ENCODE data around the gene KCNIP4. TPM values are rescaled to one million over a fixed set of nuclear protein-coding genes. Genes with fewer than 3 reads are reported as not detected.

The KCNIP4 gene
- total and polyA plus RNA-seq, 4 donors = not detected

DNA sequence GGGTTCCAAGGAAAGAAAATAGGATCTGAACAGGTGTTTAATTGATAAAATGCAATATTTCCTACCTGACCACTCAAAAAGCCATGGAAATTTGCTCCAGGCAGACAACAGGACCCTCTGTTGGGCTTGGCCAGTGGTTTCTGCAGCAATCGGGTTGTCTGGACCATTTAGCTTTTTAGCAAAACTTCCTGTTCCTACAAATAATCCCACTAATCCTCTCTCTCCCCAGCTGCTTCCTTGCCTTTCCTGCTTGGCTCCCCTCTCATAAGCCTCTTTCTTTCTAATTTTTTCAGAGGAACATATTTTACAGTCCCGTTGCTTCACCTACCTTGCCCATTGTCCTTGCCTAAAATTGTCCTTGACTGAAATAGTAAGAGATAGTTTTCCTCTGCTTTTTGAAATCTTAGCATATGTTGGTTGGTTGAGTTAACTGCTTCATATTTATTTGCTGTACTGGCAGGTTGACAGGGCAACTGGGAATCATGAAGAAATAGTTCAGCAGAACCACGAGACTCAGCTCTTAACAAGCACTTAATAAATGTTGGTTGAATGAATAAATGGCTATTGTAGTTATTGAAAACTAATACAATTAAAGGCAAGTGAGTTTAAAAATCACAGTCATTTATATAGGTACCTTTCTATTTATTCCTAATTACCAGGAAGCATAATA is 259.8 kb downstream of the KCNIP4 start:
- H3K9me3 ChIP-seq (ENCODE audit: control insufficient read depth, low read length) = no peaks in the 10 kb centered on the region
- H3K4me1 ChIP-seq (ENCODE audit: control insufficient read depth in 1 of 2, insufficient read depth in 2 of 2, low read length in 2 of 2) = no peaks in the 10 kb centered on the region
- intact Hi-C loops (cut with DNase I) = no loop called here
- no peaks in the 10 kb centered on the region for H3K36me3 ChIP-seq (ENCODE audit: control insufficient read depth in 1 of 2, insufficient read depth in 2 of 2, low read length in 1 of 2)
- DNase-seq (no peak), ATAC-seq (ENCODE audit: low FRiP score) (no peak)
- WGBS, 2 donors = 25 to 27% methylated on average over 3 of the region's 3 CpGs
- no peak overlapping the region for H3K4me3 ChIP-seq (ENCODE audit: low read length in 2 of 2)
- H3K27me3 ChIP-seq (ENCODE audit: control insufficient read depth in 1 of 2, insufficient read depth in 2 of 2, low read length in 1 of 2) = no peaks in the 10 kb centered on the region
- H3K27ac ChIP-seq (ENCODE audit: low read depth in 1 of 2, low read length in 2 of 2) = no peak overlapping the region

DNA sequence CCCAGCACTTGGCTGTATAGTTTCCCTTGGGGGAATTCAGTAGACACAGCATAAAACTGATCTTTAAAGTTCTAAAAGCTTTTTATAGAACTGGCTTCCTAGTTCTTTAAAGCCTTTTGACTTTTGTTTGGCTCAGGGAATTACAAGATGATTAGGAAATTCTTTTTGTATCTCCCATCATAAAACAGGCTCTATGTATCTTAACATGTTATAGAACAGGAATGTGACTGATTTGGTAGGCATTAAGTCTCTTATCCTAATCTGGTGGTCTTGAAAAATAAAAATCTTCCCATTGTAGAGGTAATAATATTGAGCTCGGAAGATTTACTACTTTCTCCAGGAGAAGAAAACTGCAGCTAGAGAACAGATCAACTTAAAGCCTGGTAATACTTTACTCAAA is 262.7 kb downstream of the KCNIP4 start:
- no peak overlapping the region for H3K27ac ChIP-seq (ENCODE audit: low read depth in 1 of 2, low read length in 2 of 2)
- intact Hi-C loops (cut with DNase I) = no loop called here
- WGBS, 2 donors = 76 to 92% methylated on average over 1 of the region's 1 CpG
- no peak overlapping the region for H3K4me3 ChIP-seq (ENCODE audit: low read length in 2 of 2)
- H3K27me3 ChIP-seq (ENCODE audit: control insufficient read depth in 1 of 2, insufficient read depth in 2 of 2, low read length in 1 of 2) = no peaks in the 10 kb centered on the region
- H3K4me1 ChIP-seq (ENCODE audit: control insufficient read depth in 1 of 2, insufficient read depth in 2 of 2, low read length in 2 of 2) = no peaks in the 10 kb centered on the region
- ATAC-seq (ENCODE audit: low FRiP score) = no peak
- no peak for DNase-seq
- H3K36me3 ChIP-seq (ENCODE audit: control insufficient read depth in 1 of 2, insufficient read depth in 2 of 2, low read length in 1 of 2) = no peaks in the 10 kb centered on the region
- no peaks in the 10 kb centered on the region for H3K9me3 ChIP-seq (ENCODE audit: control insufficient read depth, low read length)

DNA sequence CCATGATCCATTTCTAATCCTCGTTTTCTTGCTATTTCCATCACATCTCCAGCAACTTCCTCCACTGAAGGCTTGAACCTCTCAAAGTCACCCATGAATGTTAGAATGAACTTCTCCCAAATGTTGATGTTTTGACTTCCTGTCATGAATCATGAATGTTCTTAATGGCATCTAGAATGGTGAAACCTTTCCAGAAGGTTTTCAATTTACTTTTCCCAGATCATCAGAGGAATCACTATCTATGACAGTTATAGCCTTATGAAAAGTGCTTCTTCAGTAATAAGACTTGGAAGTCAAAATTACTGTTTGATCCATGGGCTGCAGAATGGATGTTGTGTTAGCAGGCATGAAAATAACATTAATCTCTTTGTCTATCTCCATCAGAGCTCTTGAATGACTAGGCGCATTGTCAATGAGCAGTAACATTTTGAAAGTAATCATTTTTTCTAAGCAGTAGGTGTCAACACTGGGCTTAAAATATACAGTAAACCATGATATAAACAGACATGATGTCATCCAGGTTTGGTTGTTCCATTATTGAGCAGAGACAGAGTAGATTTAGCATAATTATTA is 268.2 kb downstream of the KCNIP4 start:
- 61 to 68% methylated on average over 2 of the region's 2 CpGs for WGBS, 2 donors
- DNase-seq = no peak
- ATAC-seq (ENCODE audit: low FRiP score) = no peak
- Histone ChIP-seq H3K36me3 (ENCODE audit: control insufficient read depth in 1 of 2, insufficient read depth in 2 of 2, low read length in 1 of 2) (no peaks in the 10 kb centered on the region), H3K27me3 (ENCODE audit: control insufficient read depth in 1 of 2, insufficient read depth in 2 of 2, low read length in 1 of 2) (no peaks in the 10 kb centered on the region), H3K4me3 (ENCODE audit: low read length in 2 of 2) (no peak overlapping the region), H3K4me1 (ENCODE audit: control insufficient read depth in 1 of 2, insufficient read depth in 2 of 2, low read length in 2 of 2) (no peaks in the 10 kb centered on the region), H3K9me3 (ENCODE audit: control insufficient read depth, low read length) (no peaks in the 10 kb centered on the region), H3K27ac (ENCODE audit: low read depth in 1 of 2, low read length in 2 of 2) (no peak overlapping the region)
- intact Hi-C loops (cut with DNase I) = no loop called here

DNA sequence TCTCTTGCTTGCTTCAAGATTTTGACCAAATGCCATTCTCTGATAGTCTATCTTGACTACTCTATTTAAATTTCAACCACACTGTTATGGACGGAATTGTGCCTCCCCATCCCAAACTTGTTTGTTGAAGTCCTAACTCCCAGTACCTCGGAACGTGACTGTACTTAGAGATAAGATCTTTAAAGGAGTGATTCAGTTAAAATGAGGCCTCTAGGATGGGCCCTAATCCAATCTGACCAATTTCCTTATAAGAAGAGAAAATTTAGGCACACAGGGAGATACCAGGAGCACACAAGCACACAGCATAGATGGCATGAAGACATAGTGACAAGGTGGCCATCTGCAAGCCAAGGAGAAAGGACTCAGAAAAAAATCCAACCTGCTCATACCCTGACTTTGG is 269.9 kb downstream of the KCNIP4 start:
- Histone ChIP-seq H3K36me3 (ENCODE audit: control insufficient read depth in 1 of 2, insufficient read depth in 2 of 2, low read length in 1 of 2) (no peaks in the 10 kb centered on the region), H3K27me3 (ENCODE audit: control insufficient read depth in 1 of 2, insufficient read depth in 2 of 2, low read length in 1 of 2) (no peaks in the 10 kb centered on the region), H3K9me3 (ENCODE audit: control insufficient read depth, low read length) (no peaks in the 10 kb centered on the region), H3K27ac (ENCODE audit: low read depth in 1 of 2, low read length in 2 of 2) (no peak overlapping the region), H3K4me1 (ENCODE audit: control insufficient read depth in 1 of 2, insufficient read depth in 2 of 2, low read length in 2 of 2) (no peaks in the 10 kb centered on the region), H3K4me3 (ENCODE audit: low read length in 2 of 2) (no peak overlapping the region)
- intact Hi-C loops (cut with DNase I) = no loop called here
- DNase-seq (no peak), ATAC-seq (ENCODE audit: low FRiP score) (no peak)
- WGBS, 2 donors = 27 to 63% methylated on average over 3 of the region's 3 CpGs

DNA sequence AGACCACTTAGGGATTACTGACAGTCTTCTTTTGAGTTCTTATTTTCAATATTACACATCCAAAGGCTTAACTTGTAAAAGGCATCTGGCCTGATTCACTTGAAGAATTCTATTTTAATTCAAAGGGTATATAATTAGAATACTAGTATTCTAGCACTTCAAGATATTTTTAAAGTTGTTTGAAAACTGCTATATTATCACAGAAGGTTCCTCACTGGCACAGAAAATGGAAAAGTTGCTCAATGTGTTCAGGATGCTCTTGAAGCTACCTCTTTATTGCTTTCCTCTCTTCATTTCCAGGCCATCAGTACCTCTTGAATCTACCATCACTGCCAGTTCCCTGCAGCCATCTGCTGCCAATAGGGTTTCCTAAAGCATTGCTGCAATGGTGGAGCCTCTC is 271.4 kb downstream of the KCNIP4 start:
- DNase-seq (no peak), ATAC-seq (ENCODE audit: low FRiP score) (no peak)
- intact Hi-C loops (cut with DNase I) = no loop called here
- Histone ChIP-seq H3K9me3 (ENCODE audit: control insufficient read depth, low read length) (no peaks in the 10 kb centered on the region), H3K27me3 (ENCODE audit: control insufficient read depth in 1 of 2, insufficient read depth in 2 of 2, low read length in 1 of 2) (peaks cover 0 to 1% of the 10 kb centered on the region in 2 donors), H3K36me3 (ENCODE audit: control insufficient read depth in 1 of 2, insufficient read depth in 2 of 2, low read length in 1 of 2) (no peaks in the 10 kb centered on the region), H3K27ac (ENCODE audit: low read depth in 1 of 2, low read length in 2 of 2) (no peak overlapping the region), H3K4me3 (ENCODE audit: low read length in 2 of 2) (no peak overlapping the region), H3K4me1 (ENCODE audit: control insufficient read depth in 1 of 2, insufficient read depth in 2 of 2, low read length in 2 of 2) (no peaks in the 10 kb centered on the region)

DNA sequence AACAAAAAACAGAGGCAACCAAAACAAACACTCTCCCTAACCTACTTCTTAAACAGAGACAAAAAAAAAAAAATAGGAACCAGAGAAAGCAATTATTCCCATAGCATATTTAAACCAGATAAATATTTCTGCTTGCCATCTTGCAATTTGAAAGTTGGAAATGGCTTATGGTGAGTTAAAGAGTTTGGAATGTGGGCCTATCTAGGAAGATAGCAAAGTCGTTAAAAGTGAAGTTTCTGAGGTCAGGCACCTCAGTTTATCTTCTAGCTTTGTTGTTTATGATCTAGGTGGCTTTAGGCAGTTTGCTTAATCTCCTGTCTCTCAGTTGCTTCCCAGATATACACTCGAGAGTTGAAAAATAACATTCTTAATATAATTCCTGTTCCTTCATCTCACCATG is 284.2 kb downstream of the KCNIP4 start:
- WGBS, 2 donors = 12 to 21% methylated on average over 2 of the region's 2 CpGs

DNA sequence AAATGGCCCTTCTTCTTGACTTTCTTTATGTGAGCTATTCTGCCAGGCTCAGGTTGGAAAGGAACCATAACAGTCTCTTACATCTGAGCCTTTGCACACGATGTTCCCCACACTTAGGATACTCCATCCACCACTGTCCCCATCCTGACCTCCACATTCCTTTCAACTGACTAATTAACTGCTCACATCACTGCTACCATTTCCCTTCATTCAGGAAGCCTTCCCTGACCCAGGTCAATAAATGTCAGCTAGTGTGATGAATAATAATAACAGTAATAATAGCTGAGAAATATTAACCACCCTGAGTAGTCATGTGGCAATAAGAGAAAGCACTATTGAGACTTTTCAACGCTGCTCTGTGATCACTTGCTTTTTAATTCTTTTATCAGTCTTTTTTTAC is 291.7 kb downstream of the KCNIP4 start:
- Histone ChIP-seq H3K4me1 (ENCODE audit: control insufficient read depth in 1 of 2, insufficient read depth in 2 of 2, low read length in 2 of 2) (no peaks in the 10 kb centered on the region), H3K36me3 (ENCODE audit: control insufficient read depth in 1 of 2, insufficient read depth in 2 of 2, low read length in 1 of 2) (no peaks in the 10 kb centered on the region), H3K9me3 (ENCODE audit: control insufficient read depth, low read length) (no peaks in the 10 kb centered on the region), H3K27me3 (ENCODE audit: control insufficient read depth in 1 of 2, insufficient read depth in 2 of 2, low read length in 1 of 2) (no peaks in the 10 kb centered on the region), H3K4me3 (ENCODE audit: low read length in 2 of 2) (no peak overlapping the region), H3K27ac (ENCODE audit: low read depth in 1 of 2, low read length in 2 of 2) (no peak overlapping the region)
- 30% methylated on average over 2 of the region's 2 CpGs for WGBS, 2 donors
- intact Hi-C loops (cut with DNase I) = no loop called here
- ATAC-seq (ENCODE audit: low FRiP score) (no peak), DNase-seq (no peak)

More for the DNA sequence above, 284.2 kb downstream of the KCNIP4 start:
- intact Hi-C loops (cut with DNase I) = no loop called here
- Histone ChIP-seq H3K4me3 (ENCODE audit: low read length in 2 of 2) (no peak overlapping the region), H3K4me1 (ENCODE audit: control insufficient read depth in 1 of 2, insufficient read depth in 2 of 2, low read length in 2 of 2) (no peaks in the 10 kb centered on the region), H3K9me3 (ENCODE audit: control insufficient read depth, low read length) (no peaks in the 10 kb centered on the region), H3K36me3 (ENCODE audit: control insufficient read depth in 1 of 2, insufficient read depth in 2 of 2, low read length in 1 of 2) (no peaks in the 10 kb centered on the region), H3K27me3 (ENCODE audit: control insufficient read depth in 1 of 2, insufficient read depth in 2 of 2, low read length in 1 of 2) (no peaks in the 10 kb centered on the region), H3K27ac (ENCODE audit: low read depth in 1 of 2, low read length in 2 of 2) (no peak overlapping the region)
- no peak for DNase-seq
- no peak for ATAC-seq (ENCODE audit: low FRiP score)

DNA sequence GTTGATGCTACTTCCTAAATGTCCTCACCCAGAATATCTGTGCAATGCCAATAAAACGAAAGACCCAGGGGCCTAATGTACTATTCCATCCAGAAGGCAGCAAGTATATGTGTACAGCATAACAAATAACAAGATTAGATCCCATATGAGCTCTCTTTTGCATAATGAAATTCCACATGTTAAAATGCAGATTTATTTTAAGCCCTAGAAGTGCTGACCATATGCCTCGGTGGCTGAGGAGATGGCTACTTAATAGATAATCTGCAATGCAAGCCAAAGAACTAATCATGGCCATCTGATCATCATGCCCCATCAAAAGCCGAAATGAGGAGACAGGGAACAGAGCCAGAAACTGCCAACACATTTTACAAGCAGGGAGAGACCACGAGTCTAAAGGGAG is 293.5 kb downstream of the KCNIP4 start:
- Histone ChIP-seq H3K27ac (ENCODE audit: low read depth in 1 of 2, low read length in 2 of 2) (no peak overlapping the region), H3K27me3 (ENCODE audit: control insufficient read depth in 1 of 2, insufficient read depth in 2 of 2, low read length in 1 of 2) (no peaks in the 10 kb centered on the region), H3K36me3 (ENCODE audit: control insufficient read depth in 1 of 2, insufficient read depth in 2 of 2, low read length in 1 of 2) (no peaks in the 10 kb centered on the region), H3K4me1 (ENCODE audit: control insufficient read depth in 1 of 2, insufficient read depth in 2 of 2, low read length in 2 of 2) (no peaks in the 10 kb centered on the region), H3K4me3 (ENCODE audit: low read length in 2 of 2) (no peak overlapping the region), H3K9me3 (ENCODE audit: control insufficient read depth, low read length) (no peaks in the 10 kb centered on the region)
- no peak for DNase-seq
- 49 to 61% methylated on average over 4 of the region's 4 CpGs for WGBS, 2 donors
- intact Hi-C loops (cut with DNase I) = no loop called here
- no peak for ATAC-seq (ENCODE audit: low FRiP score)

DNA sequence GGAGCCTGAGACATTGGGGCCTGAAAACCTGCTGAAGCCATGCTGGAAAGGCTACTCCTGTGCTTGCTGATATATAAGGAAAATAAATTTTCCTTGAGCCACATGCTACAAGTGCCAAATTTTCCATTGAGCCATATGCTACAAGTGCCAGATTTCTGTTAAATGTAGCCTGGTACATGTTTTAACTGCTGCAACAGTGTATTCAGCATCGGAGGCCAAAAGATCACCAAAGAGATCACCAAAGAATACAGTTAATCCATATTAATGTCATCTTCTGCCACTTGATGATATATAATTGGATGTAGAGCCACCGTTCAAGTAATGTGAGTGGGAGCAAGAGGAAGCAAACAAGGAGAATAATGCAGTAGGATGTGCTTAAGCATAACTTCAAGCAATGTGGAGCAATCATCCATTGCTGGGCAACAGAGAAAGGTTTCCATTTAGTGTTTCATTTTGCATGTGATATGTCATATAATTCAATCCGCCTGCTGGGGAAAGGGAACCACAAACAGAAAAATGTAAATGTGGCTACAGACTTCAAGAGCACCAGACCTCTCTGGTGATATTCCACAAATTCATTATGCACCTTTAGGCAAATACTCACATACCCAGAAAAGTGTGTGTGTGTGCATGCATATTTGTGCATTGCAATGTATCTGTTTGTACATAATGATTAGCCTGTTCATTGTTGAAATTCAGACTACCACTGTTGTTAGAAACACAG is 295.9 kb downstream of the KCNIP4 start:
- Histone ChIP-seq H3K36me3 (ENCODE audit: control insufficient read depth in 1 of 2, insufficient read depth in 2 of 2, low read length in 1 of 2) (no peaks in the 10 kb centered on the region), H3K27ac (ENCODE audit: low read depth in 1 of 2, low read length in 2 of 2) (no peak overlapping the region), H3K9me3 (ENCODE audit: control insufficient read depth, low read length) (no peaks in the 10 kb centered on the region), H3K27me3 (ENCODE audit: control insufficient read depth in 1 of 2, insufficient read depth in 2 of 2, low read length in 1 of 2) (no peaks in the 10 kb centered on the region), H3K4me1 (ENCODE audit: control insufficient read depth in 1 of 2, insufficient read depth in 2 of 2, low read length in 2 of 2) (no peaks in the 10 kb centered on the region), H3K4me3 (ENCODE audit: low read length in 2 of 2) (no peak overlapping the region)
- intact Hi-C loops (cut with DNase I) = no loop called here
- WGBS, 2 donors = 49 to 61% methylated on average over 3 of the region's 3 CpGs
- ATAC-seq (ENCODE audit: low FRiP score) (no peak), DNase-seq (no peak)
